ENCODE measurements around the gene MYRFL.

Gene MYRFL

DNA sequence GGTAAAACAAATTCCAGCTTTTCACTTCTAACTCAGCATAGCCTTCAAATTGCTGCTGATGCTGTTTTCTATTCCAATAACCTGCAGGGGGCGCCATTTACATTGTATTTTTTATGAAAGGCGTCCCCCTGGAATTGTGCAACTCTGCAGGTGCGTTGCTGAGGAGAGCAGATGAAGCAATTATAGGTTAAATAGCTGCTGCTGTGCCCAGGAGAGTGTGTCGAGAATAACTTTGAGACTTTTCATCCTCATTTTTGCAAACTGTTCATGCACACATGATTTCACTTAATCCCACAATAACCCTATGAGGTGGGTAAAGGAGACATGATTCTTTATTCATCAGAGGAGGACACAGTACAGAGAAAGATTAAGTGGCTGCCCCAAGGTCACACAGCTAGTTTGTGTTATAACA lies 75.7 kb downstream of the MYRFL start:
- DNase-seq, result peak; percentile 85

DNA sequence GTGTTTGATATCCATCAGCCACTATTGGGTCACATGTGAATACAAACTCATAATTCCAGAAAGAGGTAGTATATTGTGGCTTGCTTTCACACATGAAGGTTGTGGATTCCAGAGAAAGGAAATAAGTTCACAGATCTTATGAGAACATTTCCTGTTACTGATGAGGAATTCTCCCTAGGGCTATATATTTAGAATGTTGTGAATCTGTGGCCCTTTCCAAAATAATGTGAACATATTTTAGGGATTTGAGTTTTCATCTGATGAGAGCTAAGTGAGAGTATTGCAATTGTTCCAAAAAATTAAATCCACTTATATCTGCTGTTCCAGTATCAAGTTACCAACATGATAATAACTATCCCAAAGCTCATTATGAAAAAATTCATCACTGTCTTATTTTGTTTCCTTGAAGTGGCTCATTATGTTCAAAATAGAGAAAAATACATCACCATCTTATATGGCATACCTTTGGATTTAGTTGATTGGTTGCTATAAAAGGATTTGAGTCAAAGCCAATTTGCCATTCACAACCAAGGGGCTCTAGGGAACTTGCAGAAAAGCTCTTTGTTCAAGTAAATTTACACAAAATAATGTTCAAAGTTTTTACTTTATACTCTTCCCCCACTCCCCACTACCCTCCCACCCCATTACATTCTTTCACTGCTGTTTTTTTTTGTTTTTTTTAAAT lies 76.3 kb downstream of the MYRFL start:
- no peak for DNase-seq

DNA sequence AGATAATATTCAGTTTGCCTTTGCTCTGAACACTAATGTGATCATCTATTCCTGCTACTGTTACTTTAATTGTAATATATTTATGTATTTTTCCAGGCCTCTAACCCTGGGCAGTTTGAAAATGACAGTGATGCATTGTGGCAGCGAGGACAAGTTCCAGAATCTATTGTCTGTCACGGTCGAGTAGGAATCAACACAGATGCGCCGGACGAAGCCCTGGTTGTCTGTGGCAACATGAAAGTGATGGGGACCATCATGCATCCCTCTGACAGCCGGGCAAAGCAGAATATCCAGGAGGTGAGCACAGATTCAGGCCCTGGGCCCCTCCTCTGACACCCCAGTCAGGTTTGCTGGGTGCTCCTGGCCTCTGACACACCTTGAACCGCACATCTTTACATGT lies 78.5 kb downstream of the MYRFL start:
- peak; percentile 15 for DNase-seq

DNA sequence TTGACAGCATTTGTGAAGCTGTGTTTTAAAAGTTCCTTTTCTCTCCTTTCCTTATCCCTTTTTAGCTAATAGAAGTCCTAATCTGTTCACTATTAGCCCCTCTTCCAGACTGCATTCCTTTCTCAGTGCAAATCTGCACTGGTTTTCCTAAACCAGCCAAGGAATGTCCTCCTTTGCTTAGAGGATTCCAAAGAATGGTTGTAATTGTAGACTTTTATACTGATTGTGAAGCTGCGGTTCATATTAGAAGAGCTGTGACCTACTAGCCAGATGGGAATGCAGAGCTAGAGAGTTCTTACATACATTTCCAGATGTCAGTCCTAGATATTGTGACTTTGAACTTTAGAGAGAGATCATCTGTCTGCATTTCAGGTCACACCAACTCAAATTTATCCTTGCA lies 79.8 kb downstream of the MYRFL start:
- no peak for DNase-seq

DNA sequence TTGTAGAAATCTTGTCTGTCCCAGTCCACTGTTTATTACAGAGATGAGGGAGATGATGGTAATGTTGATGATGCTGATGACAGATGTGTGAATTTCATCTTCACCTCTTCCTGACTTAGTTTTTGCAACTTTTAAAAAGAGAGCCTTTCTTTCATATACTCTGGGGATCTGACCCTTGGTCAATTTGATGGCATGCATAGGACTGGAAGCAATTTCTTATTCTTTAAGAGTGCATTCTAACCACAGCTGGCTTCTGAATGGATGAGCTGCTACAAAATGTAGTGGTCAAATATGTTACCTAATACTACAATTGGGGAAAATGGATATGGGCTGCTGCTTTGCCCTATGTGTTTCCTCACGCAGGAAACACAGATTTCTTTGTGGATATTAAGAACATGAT lies 80.8 kb downstream of the MYRFL start:
- no peak for DNase-seq

DNA sequence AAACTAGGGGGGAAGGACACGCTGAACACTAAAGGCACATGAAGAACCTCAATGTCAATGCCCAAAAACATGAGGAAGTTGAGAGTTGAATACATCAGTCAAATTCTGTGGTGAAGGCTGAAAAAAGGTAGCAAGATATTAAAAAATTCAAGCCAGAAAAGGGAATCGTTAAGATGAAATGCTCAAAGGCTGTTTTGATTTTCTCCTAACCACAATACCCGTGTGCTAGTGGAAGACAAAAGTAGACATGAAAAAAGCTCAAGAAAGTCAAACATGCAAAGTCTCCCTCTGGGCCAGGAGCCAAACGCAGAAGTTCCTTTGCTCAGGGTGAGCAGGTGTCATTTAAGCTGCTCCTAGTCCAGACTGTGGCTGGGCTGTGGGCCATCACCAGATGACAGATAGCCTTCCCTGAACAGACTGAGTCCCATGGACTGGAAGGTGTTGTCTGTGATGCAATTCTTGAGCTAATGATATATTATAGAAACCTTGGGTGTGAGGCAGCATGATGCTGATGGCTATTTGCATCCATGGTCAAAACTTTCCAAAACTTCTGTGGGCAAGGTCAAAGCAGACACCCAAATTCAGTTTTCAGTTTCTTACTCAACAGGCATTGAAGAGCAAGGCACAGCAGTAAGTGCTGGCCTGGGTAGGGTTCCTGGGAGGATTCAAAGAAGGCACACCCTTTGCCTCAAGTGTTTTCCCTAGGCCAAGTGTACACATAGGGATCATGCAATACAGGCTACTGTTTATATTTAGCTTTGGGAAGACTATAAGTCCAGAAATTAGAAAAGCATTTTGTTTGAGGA lies 81.6 kb downstream of the MYRFL start:
- no peak for DNase-seq

DNA sequence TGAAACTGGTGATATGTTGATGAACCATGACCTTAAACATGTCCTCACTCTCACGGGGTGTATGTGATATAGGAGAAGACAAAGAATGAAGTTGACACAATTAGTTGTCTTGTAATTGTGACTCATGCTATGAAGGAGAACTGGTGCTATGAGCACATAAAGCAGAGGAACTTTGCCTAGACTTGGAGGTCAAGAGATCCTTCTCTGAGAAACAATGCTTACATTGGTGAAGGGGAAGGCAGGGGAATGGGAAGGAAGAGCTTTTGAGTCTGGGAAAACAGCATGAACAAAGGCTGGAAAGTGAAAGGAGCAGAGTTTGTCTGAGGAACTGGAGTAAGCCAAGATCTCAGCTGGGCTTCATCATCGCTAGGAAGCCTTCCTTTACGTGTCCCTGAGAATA lies 83.2 kb downstream of the MYRFL start:
- DNase-seq, result no peak

DNA sequence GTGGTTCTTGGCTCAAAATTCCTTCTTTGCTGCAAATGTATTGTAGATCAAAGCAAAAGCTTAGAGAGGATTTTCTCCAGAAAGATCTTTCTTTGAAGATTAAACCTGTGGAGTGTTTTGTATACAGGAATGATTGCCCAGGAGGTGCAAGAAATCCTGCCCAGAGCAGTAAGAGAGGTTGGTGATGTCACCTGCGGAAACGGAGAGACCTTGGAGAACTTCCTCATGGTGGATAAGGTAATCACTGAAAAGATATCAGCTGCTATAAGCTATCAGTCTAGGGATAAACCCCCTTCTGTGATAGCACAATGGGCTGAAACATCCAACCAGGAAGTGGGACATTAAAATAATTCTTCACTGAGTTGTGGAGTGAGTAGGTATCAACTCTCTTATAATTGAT lies 85.7 kb downstream of the MYRFL start:
- no peak for DNase-seq

DNA sequence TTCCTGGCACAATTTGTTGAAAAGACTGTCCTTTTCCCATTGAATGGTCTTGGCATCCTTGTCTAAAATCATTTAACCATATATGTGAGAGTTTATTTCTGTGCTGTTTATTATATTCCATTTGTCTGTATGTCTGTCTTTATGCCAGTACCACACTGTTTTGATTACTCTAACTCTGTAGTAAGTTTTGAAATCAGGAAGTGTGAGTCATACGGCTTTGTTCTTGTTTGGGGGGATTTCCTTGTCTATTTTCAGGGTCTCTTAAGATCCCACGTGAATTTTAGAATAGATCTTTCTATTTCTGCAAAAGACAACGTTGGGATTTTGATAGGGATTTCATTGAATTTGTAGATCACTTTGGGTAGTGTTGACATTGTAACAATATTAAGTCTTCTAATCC lies 88.5 kb downstream of the MYRFL start:
- DNase-seq, result no peak

DNA sequence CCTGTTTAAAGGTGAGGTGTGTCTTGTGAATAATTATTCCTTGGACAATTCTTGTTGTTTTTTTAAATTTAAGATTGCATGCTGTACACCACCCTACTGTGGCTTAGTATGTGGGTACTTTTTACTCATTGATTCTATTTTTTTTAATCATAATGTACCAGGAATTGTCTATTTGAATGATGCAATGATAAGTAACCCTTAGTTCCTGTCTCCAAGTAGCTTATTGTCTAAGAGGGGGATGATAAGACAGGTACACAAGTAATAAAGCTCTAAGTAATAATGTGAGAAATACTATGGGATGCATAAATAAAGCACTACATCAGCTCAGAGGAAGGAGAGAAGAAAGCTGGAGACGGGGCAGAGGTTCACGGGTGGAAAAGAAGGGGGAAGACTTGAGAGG lies 90.9 kb downstream of the MYRFL start:
- DNase-seq, result no peak

DNA sequence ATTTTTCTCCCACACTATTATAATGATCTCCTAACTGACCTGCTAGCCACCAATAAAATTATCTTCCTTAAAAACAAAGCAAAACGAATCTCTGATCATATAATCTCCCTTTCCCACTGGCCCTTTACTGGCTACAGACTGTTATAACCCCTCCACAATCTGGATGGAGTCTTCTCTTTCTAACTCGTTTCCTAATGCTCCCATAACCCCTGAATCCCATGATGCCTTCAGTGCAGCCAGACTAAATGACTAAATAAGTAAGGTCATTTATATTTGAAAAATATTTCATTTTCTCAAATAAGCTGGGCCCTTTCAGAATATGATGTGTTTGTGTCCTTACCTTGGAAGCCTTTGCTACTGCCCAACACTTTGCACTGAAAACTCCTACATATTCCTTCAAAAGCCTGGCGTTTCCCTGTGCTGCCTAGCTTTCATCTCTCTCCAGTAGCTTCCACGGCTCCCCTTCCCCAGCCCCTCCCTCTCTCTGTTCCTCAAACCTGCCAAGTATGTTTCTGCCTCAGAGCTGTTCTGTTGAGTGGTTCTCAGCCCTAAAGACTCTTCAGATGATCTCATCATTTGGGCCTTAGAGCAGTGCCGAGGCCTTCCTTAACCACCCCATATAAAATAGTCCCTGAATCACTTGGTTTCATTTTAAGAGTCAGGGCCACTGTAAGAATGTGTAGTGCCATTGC lies 91.7 kb downstream of the MYRFL start:
- no peak for DNase-seq

DNA sequence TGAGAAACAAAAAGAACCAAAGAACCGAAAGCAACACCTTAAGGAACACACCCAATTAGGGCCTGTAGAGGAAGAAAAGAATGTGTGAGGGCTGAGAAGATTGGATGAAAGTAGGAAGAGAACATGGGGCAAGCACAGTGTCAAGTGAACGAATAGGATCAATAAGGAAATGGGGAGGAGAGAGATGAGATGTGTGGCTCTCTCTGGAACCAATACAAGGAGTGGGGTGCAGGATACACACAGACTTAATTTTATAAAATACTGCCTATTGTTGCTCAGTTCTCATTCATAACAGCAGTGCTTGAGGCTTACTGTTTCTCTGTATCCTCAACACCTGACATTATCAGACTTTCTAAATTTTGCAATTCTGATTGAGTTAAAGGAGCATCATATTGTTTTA lies 93.3 kb downstream of the MYRFL start:
- DNase-seq, result no peak

DNA sequence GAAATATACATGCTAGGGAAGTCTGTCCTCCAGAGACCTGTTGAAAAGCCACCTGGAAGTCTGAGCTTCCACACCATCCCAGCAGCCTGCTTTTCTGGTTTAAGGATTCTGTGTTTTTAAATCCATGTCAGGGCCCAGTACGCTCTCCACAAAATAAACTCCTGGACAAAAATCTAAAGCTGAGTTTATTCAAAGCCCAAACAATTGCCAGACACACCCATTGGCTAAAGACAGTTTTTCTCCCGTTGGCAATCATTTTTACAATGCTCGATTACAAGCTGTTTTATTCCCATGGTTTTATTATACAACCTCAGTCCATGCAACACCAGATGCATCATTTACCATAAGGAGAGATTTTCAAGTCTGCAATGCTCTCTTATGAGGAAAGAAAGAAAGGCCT lies 94.5 kb downstream of the MYRFL start:
- DNase-seq, result no peak

DNA sequence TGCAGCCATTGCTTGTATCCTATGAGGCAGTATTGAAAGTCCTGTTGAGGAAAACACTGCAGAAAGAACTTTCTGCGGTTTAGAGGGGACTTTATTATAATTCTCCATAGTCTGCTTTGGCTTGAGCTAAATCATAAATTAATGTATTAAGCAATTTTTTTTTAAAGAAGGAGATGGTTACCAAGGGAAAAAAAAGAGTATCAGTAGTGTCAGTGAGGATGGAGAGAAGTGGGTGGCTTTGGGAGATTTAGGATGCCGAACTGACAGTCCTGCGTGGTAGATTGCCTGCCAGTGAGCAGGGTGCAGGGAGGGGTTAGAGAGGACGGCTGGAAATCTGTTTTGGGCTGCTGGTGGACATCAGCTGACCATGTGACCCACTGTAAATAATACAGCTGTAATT lies 96.8 kb downstream of the MYRFL start:
- no peak for DNase-seq

DNA sequence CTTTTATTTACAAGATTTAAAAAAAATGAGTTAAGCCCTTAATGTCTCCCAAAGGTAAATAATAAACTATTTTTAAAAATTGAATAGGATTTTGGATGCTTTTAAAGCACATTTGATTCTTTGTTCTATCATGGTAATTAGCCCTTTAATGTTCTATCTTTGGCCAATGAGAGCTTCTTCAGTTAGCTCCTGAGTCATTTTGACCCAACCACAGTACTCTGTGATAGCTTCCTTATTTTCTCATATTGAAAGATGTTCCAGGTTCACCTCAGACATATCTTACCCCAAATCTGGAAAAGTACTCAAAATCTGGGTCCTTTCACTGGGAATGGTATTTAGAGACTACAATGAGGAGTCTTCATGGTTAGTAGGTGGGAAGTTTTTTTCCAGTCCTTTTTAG lies 98.0 kb downstream of the MYRFL start:
- DNase-seq, result no peak

DNA sequence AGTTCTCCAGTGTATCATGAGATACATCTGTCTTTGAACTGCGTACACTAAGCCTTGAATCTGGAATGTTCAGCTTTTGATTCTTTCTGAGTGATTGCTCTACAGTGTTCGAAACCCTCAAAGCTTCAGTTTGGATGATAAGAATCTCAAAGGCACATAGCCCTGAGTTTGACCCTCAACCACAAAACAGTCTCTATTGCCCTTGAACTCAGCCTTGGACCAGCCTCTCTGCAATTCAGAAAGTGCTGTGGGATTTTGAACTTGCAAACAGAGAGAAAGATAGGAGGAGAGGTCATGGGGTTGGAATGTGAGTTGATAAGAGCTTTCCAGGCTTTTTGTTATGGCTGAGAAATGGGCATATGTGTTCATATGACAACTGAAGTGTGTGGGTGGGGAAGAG lies 100.3 kb downstream of the MYRFL start:
- DNase-seq, result no peak

DNA sequence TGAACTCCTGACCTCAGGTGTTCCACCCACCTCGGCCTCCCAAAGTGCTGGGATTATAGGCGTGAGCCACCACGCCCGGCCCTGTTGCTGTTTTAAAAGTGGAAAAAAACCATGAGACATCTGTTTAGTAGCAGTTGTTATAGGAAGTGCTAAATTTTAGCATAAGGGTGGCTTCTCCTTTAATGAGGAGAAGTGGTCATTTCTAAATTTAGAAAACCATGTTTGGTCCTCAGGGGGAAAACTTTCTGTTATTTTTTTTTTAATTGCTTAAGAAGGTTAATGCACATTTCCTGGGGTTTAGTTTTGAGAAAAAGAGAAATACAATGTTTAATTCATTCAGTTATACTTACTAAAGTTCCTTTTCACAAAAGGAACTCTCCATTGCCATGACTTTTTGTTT lies 102.1 kb downstream of the MYRFL start:
- no peak for DNase-seq

DNA sequence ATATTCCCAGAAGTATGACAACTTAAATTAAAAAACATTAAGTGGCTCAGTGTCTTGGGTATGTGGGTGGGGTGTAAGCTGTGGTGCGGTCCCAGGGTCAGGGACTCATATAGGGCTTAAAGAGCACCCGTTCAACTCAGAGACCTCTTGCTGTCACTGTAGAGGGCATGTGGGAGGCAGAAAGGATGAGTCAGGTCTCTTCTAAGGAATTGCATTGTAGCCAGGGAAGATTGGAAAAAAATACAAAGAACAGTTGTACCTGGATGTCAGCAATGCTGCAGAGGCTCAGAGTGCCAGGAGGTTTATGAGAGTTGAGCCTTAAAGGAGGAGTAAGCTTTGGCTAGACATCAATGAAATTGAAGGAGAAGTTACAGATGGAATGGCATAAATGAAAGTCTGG lies 104.1 kb downstream of the MYRFL start:
- DNase-seq, result no peak

DNA sequence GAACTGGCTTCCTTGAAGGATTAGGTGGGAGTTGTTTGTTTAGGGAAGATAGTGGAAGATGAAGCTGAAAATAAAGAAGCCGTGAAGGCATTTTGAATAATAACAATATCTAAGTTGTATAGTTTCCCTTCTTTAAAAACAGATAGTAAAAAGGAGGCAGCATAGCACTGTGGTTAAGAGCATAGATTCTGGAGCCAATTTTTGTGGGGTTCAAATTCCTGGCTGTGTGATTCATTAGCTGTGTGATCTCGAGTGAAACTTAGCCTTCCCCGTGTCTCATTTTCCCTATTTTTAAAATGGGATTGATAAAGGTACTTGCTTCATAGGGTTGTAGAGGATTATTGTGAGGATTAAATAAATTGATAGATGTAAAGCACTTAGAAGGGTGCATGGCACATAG lies 104.5 kb downstream of the MYRFL start:
- no peak for DNase-seq

DNA sequence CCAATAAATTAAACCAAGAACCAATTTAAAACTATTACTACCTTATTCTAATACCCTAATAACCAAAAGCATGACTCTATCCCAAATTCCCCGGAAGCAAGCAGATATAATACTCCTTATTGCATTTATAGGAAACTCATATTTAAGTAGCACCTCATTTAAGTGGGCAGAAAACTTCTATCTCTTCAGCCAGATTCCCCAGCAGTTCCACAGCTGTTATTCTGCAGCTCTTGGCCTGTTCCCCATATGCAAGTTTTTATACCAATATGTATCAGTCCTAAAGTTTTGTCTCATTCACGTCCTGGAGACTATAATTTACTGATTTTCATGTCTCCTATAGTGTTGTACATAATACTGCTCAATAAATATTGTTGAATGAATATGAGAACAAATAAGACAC lies 106.5 kb downstream of the MYRFL start:
- DNase-seq, result no peak

DNA sequence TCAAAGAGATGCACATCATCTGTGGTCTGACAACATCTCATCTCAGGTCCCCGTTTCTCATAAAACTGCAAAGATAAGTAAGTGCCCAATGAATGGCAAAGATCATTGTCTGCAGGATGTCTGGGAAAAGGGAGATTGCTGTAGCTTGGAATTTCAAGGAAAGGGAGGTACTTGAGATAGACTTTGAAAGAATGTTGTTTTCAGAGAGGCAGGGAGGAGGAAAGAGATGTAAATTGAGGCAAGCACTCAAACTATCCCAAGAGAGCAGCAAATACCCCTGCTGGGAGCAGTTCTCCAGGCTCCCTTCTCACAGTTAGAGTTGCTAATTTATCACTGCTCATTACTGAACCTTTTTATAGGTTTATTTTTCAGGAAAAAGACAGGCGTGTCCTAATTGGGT lies 107.1 kb downstream of the MYRFL start:
- no peak for DNase-seq

DNA sequence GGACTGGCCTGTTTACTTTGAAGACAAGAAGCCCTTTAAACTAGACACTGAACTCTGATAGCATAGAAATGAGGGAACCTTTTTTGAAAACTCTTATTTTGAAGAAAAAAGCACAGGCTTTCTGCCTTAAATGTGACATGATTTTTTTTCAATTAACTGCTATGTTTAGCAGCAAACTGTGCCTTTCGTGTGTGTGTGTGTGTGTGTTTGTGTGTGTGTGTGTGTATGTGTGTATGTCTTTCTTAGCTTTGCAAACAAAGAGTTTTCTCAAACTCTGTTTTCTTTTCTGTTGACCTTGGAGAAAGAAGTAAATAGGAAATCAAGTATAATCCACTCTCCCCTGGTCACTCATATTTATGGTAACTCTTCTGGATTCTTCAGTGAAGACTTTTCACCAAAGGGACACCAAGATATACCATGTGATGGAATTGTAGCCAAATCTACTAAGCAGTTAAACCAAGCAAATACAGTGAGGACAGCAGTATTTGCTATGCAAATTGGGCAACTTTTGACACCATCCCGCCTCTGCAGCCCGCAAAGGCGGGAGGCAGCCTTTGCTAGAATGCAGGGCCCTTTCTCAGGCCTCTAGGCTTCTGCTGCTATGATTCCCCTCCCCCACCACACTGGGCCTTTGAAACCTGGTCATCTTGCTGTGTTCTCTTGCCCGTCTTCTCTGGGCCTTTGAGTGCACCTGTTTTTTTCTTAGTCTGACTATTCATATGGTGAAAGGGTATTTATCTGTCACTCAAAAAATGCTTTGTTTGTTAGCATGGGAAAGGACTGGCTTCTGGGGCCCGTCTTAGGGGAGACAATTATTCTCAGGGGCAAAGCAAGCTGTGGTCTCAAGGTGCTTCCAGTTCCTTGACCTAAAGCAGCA lies 107.9 kb downstream of the MYRFL start:
- no peak for DNase-seq

DNA sequence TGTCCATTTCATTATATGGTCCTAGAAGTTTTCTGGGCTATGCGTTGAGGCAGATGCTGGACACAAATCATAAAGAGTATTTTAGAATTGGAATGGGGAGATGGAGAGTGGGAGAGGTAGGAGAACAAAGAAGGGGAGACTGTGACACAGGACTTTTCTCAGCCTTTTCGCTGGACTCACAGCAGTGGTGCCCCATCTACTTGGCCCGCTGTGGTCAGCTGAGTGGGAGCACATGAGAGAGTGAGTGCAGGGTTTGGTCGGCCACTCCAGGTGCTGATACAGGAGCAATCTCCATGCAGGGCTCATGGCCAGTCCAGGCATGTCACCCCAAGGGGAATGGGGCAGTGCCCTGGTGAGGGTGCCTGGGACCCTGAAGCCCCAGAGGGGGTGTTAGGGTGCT lies 109.0 kb downstream of the MYRFL start:
- DNase-seq, result no peak

All from NCI-H345 (cell line).